ENCODE data around the gene PRKCH. TPM values are rescaled to one million over a fixed set of nuclear protein-coding genes. Genes with fewer than 3 reads are reported as not detected.

The PRKCH gene
- total RNA-seq, 2 donors from 2014 or later, result 7.2 to 8.6 TPM

DNA sequence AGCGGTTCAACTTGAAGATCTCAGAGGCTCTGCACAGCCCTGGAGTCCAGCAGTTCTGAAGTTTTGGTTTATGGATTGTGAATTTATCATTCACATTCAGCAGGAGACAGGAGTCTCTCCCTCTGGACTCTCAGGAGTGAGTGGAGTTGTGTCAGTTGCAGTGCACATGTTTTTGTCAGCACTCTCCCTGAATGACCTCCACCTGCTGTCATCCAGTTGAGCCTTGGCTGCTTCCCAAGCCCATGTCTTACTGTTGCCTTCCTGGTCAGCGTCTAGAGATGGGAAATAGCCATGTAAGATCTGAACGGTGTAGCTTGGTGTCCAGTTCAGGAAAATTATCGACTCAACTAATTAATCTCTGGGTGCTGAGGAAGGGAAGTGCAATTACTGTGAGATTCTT lies 133.2 kb downstream of the PRKCH start:
- no peaks in the 10 kb centered on the region for H3K36me3 ChIP-seq (ENCODE audit: control insufficient read depth, insufficient read depth, low read length)
- H3K9me3 ChIP-seq (ENCODE audit: control insufficient read depth, low read length), result no peaks in the 10 kb centered on the region
- 94 to 100% methylated on average over 3 to 4 of the region's 4 CpGs for WGBS, 2 experiments (ENCODE audit: insufficient coverage in 1 of 2, insufficient read length in 1 of 2)
- TF ChIP-seq, protein P1, sequence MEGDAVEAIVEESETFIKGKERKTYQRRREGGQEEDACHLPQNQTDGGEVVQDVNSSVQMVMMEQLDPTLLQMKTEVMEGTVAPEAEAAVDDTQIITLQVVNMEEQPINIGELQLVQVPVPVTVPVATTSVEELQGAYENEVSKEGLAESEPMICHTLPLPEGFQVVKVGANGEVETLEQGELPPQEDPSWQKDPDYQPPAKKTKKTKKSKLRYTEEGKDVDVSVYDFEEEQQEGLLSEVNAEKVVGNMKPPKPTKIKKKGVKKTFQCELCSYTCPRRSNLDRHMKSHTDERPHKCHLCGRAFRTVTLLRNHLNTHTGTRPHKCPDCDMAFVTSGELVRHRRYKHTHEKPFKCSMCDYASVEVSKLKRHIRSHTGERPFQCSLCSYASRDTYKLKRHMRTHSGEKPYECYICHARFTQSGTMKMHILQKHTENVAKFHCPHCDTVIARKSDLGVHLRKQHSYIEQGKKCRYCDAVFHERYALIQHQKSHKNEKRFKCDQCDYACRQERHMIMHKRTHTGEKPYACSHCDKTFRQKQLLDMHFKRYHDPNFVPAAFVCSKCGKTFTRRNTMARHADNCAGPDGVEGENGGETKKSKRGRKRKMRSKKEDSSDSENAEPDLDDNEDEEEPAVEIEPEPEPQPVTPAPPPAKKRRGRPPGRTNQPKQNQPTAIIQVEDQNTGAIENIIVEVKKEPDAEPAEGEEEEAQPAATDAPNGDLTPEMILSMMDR (conservative IDR thresholded peaks at IDR 0.05), result no peak
- no peak overlapping the region for H3K9ac ChIP-seq (ENCODE audit: extremely low read depth, low read length, poor library complexity, severe bottlenecking)
- H3K4me1 ChIP-seq (ENCODE audit: control insufficient read depth, insufficient read depth, low read length), result no peaks in the 10 kb centered on the region
- Mint-ChIP-seq H3K36me3 (ENCODE audit: low read depth) (peaks cover 6% of the 10 kb centered on the region), H3K4me3 (no peak overlapping the region), H3K27me3 (ENCODE audit: insufficient read depth) (no peaks in the 10 kb centered on the region), H3K27ac (no peak overlapping the region), H3K4me1 (peaks cover 3% of the 10 kb centered on the region), H3K9me3 (no peaks in the 10 kb centered on the region)
- H3K27me3 ChIP-seq (ENCODE audit: control insufficient read depth, insufficient read depth, low read length, poor library complexity, severe bottlenecking), result no peaks in the 10 kb centered on the region
- no peak overlapping the region for H3K27ac ChIP-seq (ENCODE audit: low read depth, low read length)
- no peak for DNase-seq
- H3K4me3 ChIP-seq (ENCODE audit: low read length), result no peak overlapping the region

DNA sequence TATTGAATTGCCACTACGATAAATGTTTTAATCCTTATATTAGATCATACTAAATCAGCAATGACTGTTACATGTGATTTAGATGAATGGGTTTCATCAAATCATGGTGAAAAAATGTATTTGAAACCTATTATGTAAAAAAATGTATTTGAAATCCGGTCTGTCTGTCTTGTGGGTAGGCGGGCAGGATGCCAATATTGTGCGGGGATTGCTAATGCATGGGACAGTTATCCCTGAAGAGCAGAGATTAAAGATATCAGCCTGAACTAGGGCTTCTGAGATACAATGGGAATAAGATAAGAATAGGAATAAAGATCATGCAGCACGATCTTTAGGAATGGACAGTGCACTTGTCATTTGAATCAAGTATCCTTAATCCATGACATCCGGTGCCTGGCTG lies 134.0 kb downstream of the PRKCH start:
- no peak overlapping the region for H3K27ac Mint-ChIP-seq
- H3K4me3 ChIP-seq (ENCODE audit: low read length), result no peak overlapping the region
- no peaks in the 10 kb centered on the region for H3K36me3 ChIP-seq (ENCODE audit: control insufficient read depth, insufficient read depth, low read length)
- no peaks in the 10 kb centered on the region for H3K27me3 Mint-ChIP-seq (ENCODE audit: insufficient read depth)
- TF ChIP-seq, protein P1 (conservative IDR thresholded peaks at IDR 0.05), result no peak
- no peak overlapping the region for H3K4me3 Mint-ChIP-seq
- H3K9me3 Mint-ChIP-seq, result no peaks in the 10 kb centered on the region
- H3K36me3 Mint-ChIP-seq (ENCODE audit: low read depth), result peaks cover 6% of the 10 kb centered on the region
- H3K27me3 ChIP-seq (ENCODE audit: control insufficient read depth, insufficient read depth, low read length, poor library complexity, severe bottlenecking), result no peaks in the 10 kb centered on the region
- no peaks in the 10 kb centered on the region for H3K4me1 ChIP-seq (ENCODE audit: control insufficient read depth, insufficient read depth, low read length)
- no peak overlapping the region for H3K27ac ChIP-seq (ENCODE audit: low read depth, low read length)
- peaks cover 3% of the 10 kb centered on the region for H3K4me1 Mint-ChIP-seq
- DNase-seq, result no peak
- H3K9ac ChIP-seq (ENCODE audit: extremely low read depth, low read length, poor library complexity, severe bottlenecking), result no peak overlapping the region
- H3K9me3 ChIP-seq (ENCODE audit: control insufficient read depth, low read length), result no peaks in the 10 kb centered on the region
- WGBS, 2 experiments (ENCODE audit: insufficient coverage in 1 of 2, insufficient read length in 1 of 2), result 95 to 98% methylated on average over 5 to 6 of the region's 6 CpGs

DNA sequence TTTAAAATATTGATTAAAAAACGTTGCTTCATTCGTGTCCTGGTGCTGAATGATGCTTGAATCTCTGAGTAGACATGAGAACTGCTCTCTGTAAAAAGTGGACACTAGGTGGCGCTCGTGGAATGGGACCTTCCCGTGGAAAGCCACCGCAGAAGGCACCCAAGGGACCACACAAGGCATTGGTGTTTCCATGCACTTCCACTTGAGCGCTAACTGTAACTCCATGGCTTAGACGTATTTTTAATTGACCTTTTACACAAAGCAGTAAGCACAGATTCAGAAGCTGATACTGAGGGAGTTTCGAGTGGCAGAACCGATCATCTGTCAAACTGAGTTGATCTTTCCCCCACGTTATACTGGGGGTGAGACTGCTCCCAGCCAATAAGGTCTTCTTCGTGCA lies 135.3 kb downstream of the PRKCH start:
- TF ChIP-seq, protein P1 (conservative IDR thresholded peaks at IDR 0.05), result peak; percentile 95
- Mint-ChIP-seq H3K4me3 (no peak overlapping the region), H3K4me1 (peaks cover 3% of the 10 kb centered on the region), H3K27me3 (ENCODE audit: insufficient read depth) (no peaks in the 10 kb centered on the region), H3K36me3 (ENCODE audit: low read depth) (peaks cover 6% of the 10 kb centered on the region), H3K27ac (no peak overlapping the region), H3K9me3 (no peaks in the 10 kb centered on the region)
- Histone ChIP-seq H3K9ac (ENCODE audit: extremely low read depth, low read length, poor library complexity, severe bottlenecking) (no peak overlapping the region), H3K4me1 (ENCODE audit: control insufficient read depth, insufficient read depth, low read length) (no peaks in the 10 kb centered on the region), H3K9me3 (ENCODE audit: control insufficient read depth, low read length) (no peaks in the 10 kb centered on the region), H3K27me3 (ENCODE audit: control insufficient read depth, insufficient read depth, low read length, poor library complexity, severe bottlenecking) (no peaks in the 10 kb centered on the region), H3K36me3 (ENCODE audit: control insufficient read depth, insufficient read depth, low read length) (no peaks in the 10 kb centered on the region), H3K27ac (ENCODE audit: low read depth, low read length) (no peak overlapping the region), H3K4me3 (ENCODE audit: low read length) (no peak overlapping the region)
- 48 to 53% methylated on average over 10 to 12 of the region's 12 CpGs for WGBS, 2 experiments (ENCODE audit: insufficient coverage in 1 of 2, insufficient read length in 1 of 2)
- DNase-seq, result peak; percentile 88

Data from endodermal cell (in vitro differentiated cells).